ENCODE measurements around the gene COASY.

Gene COASY

DNA sequence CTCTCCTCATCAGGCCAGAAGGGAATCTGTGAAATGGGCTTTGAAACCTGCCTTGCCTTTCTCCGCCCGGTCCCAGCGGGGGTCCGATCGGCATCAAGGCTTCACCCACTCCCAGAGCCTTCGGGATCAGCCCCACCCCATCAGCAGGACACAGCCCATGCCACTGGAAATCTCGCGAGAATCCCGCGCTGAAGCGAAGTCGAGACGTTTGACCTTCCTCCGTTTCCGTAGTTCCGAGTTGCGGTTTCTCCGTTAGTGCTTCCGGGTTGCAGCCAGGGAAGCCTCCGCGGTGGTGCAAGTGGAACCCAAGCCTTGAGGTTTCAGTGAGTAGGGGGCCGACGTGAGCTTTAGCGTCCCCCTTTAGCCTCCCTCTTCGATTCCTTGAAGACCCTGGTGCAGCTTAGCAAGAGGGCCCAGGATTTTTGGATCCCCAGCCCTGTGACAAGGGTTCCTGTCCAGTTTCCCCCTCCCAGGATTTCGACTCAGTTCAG lies at the start of gene COASY:
COASY (plus strand) TSS at position 252 of the 491 bp plus-strand sequence. CDS start 475 bp downstream, outside the sequence.
- peak; percentile 94 for DNase-seq (ENCODE audit: low read depth)
- TF ChIP-seq, protein P1, sequence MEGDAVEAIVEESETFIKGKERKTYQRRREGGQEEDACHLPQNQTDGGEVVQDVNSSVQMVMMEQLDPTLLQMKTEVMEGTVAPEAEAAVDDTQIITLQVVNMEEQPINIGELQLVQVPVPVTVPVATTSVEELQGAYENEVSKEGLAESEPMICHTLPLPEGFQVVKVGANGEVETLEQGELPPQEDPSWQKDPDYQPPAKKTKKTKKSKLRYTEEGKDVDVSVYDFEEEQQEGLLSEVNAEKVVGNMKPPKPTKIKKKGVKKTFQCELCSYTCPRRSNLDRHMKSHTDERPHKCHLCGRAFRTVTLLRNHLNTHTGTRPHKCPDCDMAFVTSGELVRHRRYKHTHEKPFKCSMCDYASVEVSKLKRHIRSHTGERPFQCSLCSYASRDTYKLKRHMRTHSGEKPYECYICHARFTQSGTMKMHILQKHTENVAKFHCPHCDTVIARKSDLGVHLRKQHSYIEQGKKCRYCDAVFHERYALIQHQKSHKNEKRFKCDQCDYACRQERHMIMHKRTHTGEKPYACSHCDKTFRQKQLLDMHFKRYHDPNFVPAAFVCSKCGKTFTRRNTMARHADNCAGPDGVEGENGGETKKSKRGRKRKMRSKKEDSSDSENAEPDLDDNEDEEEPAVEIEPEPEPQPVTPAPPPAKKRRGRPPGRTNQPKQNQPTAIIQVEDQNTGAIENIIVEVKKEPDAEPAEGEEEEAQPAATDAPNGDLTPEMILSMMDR (IDR thresholded peaks at IDR 0.05; ENCODE audit: low read depth, low read length, missing control alignments): no peak
- H3K4me3 ChIP-seq (ENCODE audit: low read depth, low read length): peak within 1 kb of the TSS; percentile 68
- in situ Hi-C loops (cut with HindIII; ENCODE audit: low sequenced_read_pairs): no loop called here

- in situ Hi-C loops (cut with HindIII; ENCODE audit: low sequenced_read_pairs): loop anchor here (10.0 kb wide), 1 partner anchor 197 kb away; no protein-coding TSS in a partner anchor
- no peak for DNase-seq (ENCODE audit: low read depth)
- TF ChIP-seq, protein P1 (IDR thresholded peaks at IDR 0.05; ENCODE audit: low read depth, low read length, missing control alignments): no peak
- no peak overlapping the region for H3K4me3 ChIP-seq (ENCODE audit: low read depth, low read length)
Observed at GRCh38 chr17:42512246-42512645, 49.7 kb upstream of the COASY start.

DNA sequence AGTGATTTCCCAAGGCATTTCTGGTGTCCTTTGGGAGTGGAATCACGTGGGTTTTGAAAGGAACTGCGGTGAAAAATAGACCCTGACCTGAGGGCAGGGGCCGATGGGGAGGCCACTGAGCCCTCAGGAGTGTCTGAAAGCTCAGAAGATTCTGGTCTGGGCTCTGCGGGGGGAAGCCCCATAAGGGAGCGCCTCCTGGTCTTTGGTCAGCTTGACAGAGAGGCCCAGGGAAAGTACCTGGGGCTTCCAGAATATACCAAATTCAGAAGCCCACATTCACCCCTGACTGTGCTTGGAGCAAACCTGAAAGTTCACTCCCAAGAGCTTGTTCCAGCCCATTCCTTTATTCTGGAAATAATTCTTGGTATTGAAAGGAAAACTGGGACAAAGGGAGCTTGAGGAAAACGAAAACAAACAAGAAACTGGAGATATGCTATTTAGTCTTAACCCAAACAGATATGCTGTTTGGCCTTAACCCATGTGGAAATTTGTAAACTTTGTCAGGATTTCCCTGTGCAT lies 49.2 kb upstream of the COASY start:
- no peak for DNase-seq (ENCODE audit: low read depth)
- H3K4me3 ChIP-seq (ENCODE audit: low read depth, low read length): no peak overlapping the region
- in situ Hi-C loops (cut with HindIII; ENCODE audit: low sequenced_read_pairs): loop anchor here (10.0 kb wide), 1 partner anchor 198 kb away; no protein-coding TSS in a partner anchor
- TF ChIP-seq, protein P1 (IDR thresholded peaks at IDR 0.05; ENCODE audit: low read depth, low read length, missing control alignments): no peak

GRCh38 chr17:42513686-42514085 lies 48.3 kb upstream of the COASY start:
- TF ChIP-seq, protein P1 (IDR thresholded peaks at IDR 0.05; ENCODE audit: low read depth, low read length, missing control alignments): no peak
- H3K4me3 ChIP-seq (ENCODE audit: low read depth, low read length): no peak overlapping the region
- in situ Hi-C loops (cut with HindIII; ENCODE audit: low sequenced_read_pairs): loop anchor here (10.0 kb wide), 1 partner anchor 199 kb away; no protein-coding TSS in a partner anchor
- no peak for DNase-seq (ENCODE audit: low read depth)

GRCh38 chr17:42514279-42514678 lies 47.7 kb upstream of the COASY start:
- in situ Hi-C loops (cut with HindIII; ENCODE audit: low sequenced_read_pairs): loop anchor here (10.0 kb wide), 1 partner anchor 199 kb away; no protein-coding TSS in a partner anchor
- no peak overlapping the region for H3K4me3 ChIP-seq (ENCODE audit: low read depth, low read length)
- no peak for DNase-seq (ENCODE audit: low read depth)
- TF ChIP-seq, protein P1 (IDR thresholded peaks at IDR 0.05; ENCODE audit: low read depth, low read length, missing control alignments): no peak

DNA sequence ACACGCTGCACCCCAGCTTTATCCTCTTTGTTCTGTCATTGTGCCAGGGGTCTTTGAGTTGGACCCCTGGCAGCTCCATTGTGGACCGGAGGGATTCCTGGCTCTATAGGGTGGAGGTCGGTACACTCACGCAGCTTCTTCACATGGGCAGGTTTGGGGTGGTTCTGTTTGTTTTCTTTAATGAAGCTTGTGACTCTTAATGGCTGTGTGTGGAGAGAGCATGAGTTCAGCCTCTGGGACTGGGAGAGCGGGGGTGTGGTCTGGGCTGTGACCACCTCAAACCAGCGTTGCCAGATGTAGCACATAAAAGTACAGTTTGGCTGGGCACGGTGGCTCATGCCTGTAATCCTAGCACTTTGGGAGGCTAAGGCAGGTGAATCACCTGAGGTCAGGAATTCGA lies 47.1 kb upstream of the COASY start:
- H3K4me3 ChIP-seq (ENCODE audit: low read depth, low read length): no peak overlapping the region
- TF ChIP-seq, protein P1 (IDR thresholded peaks at IDR 0.05; ENCODE audit: low read depth, low read length, missing control alignments): no peak
- DNase-seq (ENCODE audit: low read depth): no peak
- in situ Hi-C loops (cut with HindIII; ENCODE audit: low sequenced_read_pairs): loop anchor here (5.0 to 10.0 kb wide), 2 partner anchors 93 to 200 kb away; partner anchors contain the start of gene CAVIN1
